Bronchial epithelial cell (primary cell): ENCODE data around the gene RMC1. TPM values are rescaled to one million over a fixed set of nuclear protein-coding genes. Genes with fewer than 3 reads are reported as not detected.

Experiments
- DNase-seq: peaks from one replicate; pipeline ENCODE4 v3.0.0-alpha.2; 2010; ENCODE audit warnings: low read depth
- FAIRE-seq: peaks from 2 replicates; lab custom pipeline; 2011; peaks lifted over from hg19 to GRCh38; lab: Jason Lieb, UNC
- H3K27me3 ChIP-seq: 2 replicates; pipeline ENCODE4 v1.5.1; 2011; ENCODE audit warnings: low read length; ENCODE audit not compliant: control insufficient read depth, insufficient read depth
- H3K36me3 ChIP-seq: 2 replicates; pipeline ENCODE4 v1.5.1; 2011; ENCODE audit warnings: low read length; ENCODE audit not compliant: control insufficient read depth, insufficient read depth
- H3K4me3 ChIP-seq: 2 replicates; pipeline ENCODE4 v1.5.1; 2011; ENCODE audit warnings: mild to moderate bottlenecking, low read depth, low read length, control low read depth
- CTCF ChIP-seq: IDR thresholded peaks from 2 replicates; pipeline ENCODE4 v1.5.1; 2011; ENCODE audit warnings: mild to moderate bottlenecking, moderate library complexity, low read length, control low read depth, inconsistent platforms; ENCODE audit not compliant: insufficient read depth, severe bottlenecking
- total RNA-seq: library from RNA; depleted of rRNA; stranded (reverse); fragments of >200 nt; gene quantifications from 2 replicates; pipeline ENCODE4 v1.2.1, GENCODE V29; 2014

Gene RMC1
- total RNA-seq, 1 donor from 2014 or later: 27.4 TPM

- DNase-seq: no peak
- Histone ChIP-seq H3K36me3 (peaks cover 10% of the 10 kb centered on the region), H3K4me3 (no peak overlapping the region), H3K27me3 (no peaks in the 10 kb centered on the region)
- no peak for FAIRE-seq
- TF ChIP-seq CTCF: no peak
Measured at GRCh38 chr18:23460285-23461273, 42.7 kb upstream of the RMC1 start.

GRCh38 chr18:23462876-23463275 is 40.4 kb upstream of the RMC1 start:
- DNase-seq (no peak), FAIRE-seq (no peak)
- Histone ChIP-seq H3K36me3 (peaks cover 13% of the 10 kb centered on the region), H3K27me3 (no peaks in the 10 kb centered on the region), H3K4me3 (no peak overlapping the region)
- no peak for TF ChIP-seq CTCF

GRCh38 chr18:23468753-23469459 is 34.4 kb upstream of the RMC1 start:
- FAIRE-seq (no peak), DNase-seq (no peak)

GRCh38 chr18:23470620-23471387 is 32.5 kb upstream of the RMC1 start:
- Histone ChIP-seq H3K4me3 (no peak overlapping the region), H3K27me3 (no peaks in the 10 kb centered on the region), H3K36me3 (peaks cover 29% of the 10 kb centered on the region)
- DNase-seq (no peak), FAIRE-seq (no peak)
- no peak for TF ChIP-seq CTCF

More at GRCh38 chr18:23468753-23469459, 34.4 kb upstream of the RMC1 start:
- Histone ChIP-seq H3K36me3 (peaks cover 22% of the 10 kb centered on the region), H3K4me3 (no peak overlapping the region), H3K27me3 (no peaks in the 10 kb centered on the region)
- no peak for TF ChIP-seq CTCF

GRCh38 chr18:23471486-23471885 is 31.8 kb upstream of the RMC1 start:
- Histone ChIP-seq H3K36me3 (peaks cover 27% of the 10 kb centered on the region), H3K4me3 (no peak overlapping the region), H3K27me3 (no peaks in the 10 kb centered on the region)
- no peak for FAIRE-seq
- no peak for TF ChIP-seq CTCF
- no peak for DNase-seq
